GM23338 (cell line): ENCODE results near the gene CCRL2.
"Not testable (repeated sequence)": the region's sequence is repeated elsewhere in the genome, so short reads cannot be mapped to it uniquely, and the experiment has no call there.

ENCODE experiments used
- EZH2 ChIP-seq: fragments of 200-600 bp; sonication (generic); IDR thresholded peaks from one replicate; pipeline ENCODE4 v1.8.0; 2017; ENCODE audit warnings: antibody characterized with exemption, mild to moderate bottlenecking, low read depth; ENCODE audit not compliant: unreplicated experiment
- POLR2AphosphoS5 ChIP-seq: IDR thresholded peaks from 2 replicates; pipeline ENCODE4 v1.6.1; 2016; ENCODE audit warnings: antibody characterized with exemption, low read depth
- TF ChIP-seq, protein P1 (sequence below), 2 experiments: fragments of 200-600 bp in 1 of 2; sonication (generic) in 1 of 2; conservative IDR thresholded peaks; 2 replicates each; pipeline versions ENCODE4 v1.5.1 to v1.6.1; 2016 to 2017; ENCODE audit warnings: antibody characterized with exemption in 2 of 2, low read depth in 2 of 2, mild to moderate bottlenecking in 2 of 2, moderate library complexity in 1 of 2

DNA sequence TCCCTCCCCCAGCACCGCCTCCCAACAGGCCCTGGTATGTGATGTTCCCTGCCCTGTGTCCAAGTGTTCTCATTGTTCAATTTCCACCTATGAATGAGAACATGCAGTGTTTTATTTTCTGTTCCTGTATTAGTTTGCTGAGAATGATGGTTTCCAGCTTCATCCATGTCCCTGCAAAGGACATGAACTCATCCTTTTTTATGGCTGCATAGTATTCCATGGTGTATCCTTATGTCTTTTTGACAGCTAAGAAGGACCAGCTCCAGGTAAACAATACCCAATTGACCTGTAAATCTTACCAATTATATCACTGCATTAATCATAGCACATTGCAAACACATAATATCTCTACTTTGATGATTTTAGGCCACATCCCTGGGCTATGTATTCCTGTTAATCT, 23.8 kb downstream of the CCRL2 start:
- TF ChIP-seq, protein P1, sequence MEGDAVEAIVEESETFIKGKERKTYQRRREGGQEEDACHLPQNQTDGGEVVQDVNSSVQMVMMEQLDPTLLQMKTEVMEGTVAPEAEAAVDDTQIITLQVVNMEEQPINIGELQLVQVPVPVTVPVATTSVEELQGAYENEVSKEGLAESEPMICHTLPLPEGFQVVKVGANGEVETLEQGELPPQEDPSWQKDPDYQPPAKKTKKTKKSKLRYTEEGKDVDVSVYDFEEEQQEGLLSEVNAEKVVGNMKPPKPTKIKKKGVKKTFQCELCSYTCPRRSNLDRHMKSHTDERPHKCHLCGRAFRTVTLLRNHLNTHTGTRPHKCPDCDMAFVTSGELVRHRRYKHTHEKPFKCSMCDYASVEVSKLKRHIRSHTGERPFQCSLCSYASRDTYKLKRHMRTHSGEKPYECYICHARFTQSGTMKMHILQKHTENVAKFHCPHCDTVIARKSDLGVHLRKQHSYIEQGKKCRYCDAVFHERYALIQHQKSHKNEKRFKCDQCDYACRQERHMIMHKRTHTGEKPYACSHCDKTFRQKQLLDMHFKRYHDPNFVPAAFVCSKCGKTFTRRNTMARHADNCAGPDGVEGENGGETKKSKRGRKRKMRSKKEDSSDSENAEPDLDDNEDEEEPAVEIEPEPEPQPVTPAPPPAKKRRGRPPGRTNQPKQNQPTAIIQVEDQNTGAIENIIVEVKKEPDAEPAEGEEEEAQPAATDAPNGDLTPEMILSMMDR (conservative IDR thresholded peaks at IDR 0.05; ENCODE audit: low read depth in 2 of 2): not testable (repeated sequence)
- TF ChIP-seq POLR2AphosphoS5, EZH2: not testable (repeated sequence)
